Lower leg skin (tissue), 3 donors: ENCODE data around the gene LPCAT4.

Experiments used
- CTCF ChIP-seq, 3 donors: fragments of 450-650 bp; IDR thresholded peaks; one replicate each; pipeline ENCODE4 v1.5.1; 2016; ENCODE audit warnings: antibody characterized with exemption in 3 of 3, mild to moderate bottlenecking in 3 of 3, moderate library complexity in 2 of 3
- POLR2A ChIP-seq, 2 donors: fragments of 450-650 bp; IDR thresholded peaks; one replicate each; pipeline ENCODE4 v1.6.1; 2016 to 2017; ENCODE audit warnings: antibody characterized with exemption in 2 of 2, mild to moderate bottlenecking in 1 of 2, moderate library complexity in 1 of 2

GRCh38 chr15:34349769-34350168, 17.2 kb downstream of the LPCAT4 start:
- TF ChIP-seq POLR2A (IDR thresholded peaks at IDR 0.05) (no peak), CTCF (IDR thresholded peaks at IDR 0.05) (no peak)
